Measurements from ENCODE around the gene HHATL.

Gene HHATL

DNA sequence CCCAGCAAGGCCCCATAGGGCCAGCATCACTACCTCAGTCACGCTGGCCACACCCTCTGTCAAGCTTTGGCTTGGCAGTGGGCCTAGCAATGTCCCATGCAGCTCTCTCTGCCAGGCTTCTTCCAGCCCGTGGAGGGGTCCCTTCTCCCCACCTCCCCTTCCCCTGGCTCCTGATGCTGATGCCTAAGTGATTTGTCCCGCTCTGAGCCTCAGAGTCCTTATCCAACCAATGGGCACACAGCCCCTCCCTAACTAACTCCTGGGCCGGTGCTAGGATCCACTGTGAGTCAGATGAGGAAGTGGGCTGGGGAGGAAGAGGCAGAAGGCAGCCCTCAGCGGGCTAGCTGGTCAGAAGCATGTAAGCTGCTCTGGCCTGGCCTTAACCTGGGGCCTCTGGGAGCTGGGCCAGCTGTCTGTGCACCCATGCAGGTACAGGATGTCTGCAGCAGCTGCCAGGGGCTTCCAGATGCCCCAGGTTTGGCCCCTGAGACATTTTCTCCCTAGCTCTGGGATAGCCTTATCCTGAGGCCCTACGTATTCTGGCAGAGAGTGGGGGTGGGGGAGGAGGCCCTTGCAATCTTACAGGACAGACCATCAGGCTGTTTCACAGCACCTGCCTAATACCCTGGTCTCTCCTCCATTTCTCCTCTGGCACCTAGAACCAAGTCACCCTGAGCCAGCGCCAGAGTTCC lies 49.8 kb downstream of the HHATL start:
- TF ChIP-seq Cebpa-rat (IDR thresholded peaks at IDR 0.05), result no peak
- H3K4me2 ChIP-seq, result peak overlapping the region; percentile 89 to 100 (median 99)
- peaks cover 22 to 41% (median 34%) of the 10 kb centered on the region in 11 experiments for H3K36me3 ChIP-seq
- H3K4me3 ChIP-seq, result peak overlapping the region; percentile 78 to 99 (median 86)
- no peaks in the 10 kb centered on the region for H3K27me3 ChIP-seq
- H3K9me3 ChIP-seq (replicated peaks in 1 of 11), result no peaks in the 10 kb centered on the region
- H3K27ac ChIP-seq, result peak overlapping the region; percentile 88 to 96 (median 94)
- H4K20me1 ChIP-seq, result peaks cover 0 to 69% (median 48%) of the 10 kb centered on the region in 11 experiments; a peak in 17 of 22 replicates
- H3K9ac ChIP-seq, result peak overlapping the region; percentile 91 to 98 (median 94)
- H3K4me1 ChIP-seq, result peaks cover 59 to 71% (median 65%) of the 10 kb centered on the region in 10 experiments

DNA sequence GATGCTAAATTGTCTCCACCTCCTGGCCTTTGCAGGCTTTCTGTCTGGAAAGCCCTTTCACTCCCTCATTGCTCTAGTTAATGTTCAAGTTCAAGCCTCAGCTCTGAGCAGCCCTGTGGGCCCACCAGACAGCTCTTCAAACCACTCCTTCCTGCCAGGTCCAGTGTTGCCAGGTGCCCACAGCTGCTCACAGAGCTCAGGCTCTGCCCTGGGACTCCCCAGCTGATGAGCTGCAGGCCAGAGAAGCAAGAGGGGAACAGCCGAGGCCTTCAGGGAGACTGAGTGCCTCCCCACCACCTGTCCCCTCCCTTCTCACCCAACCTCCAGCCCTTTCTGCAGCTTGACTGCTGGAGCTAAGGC lies 50.4 kb downstream of the HHATL start:
- no peak for TF ChIP-seq Cebpa-rat (IDR thresholded peaks at IDR 0.05)
- Histone ChIP-seq H3K4me1 (peaks cover 54 to 65% (median 61%) of the 10 kb centered on the region in 10 experiments), H3K9me3 (replicated peaks in 1 of 11) (no peaks in the 10 kb centered on the region), H3K4me2 (peak overlapping the region; percentile 89 to 100 (median 99)), H3K27me3 (no peaks in the 10 kb centered on the region), H3K9ac (peak overlapping the region; percentile 38 to 98 (median 94); a peak in 20 of 22 replicates), H3K4me3 (peak overlapping the region in 9 of 10 experiments; percentile 78 to 99 (median 87); a peak in 16 of 20 replicates), H4K20me1 (peaks cover 0 to 72% (median 53%) of the 10 kb centered on the region in 11 experiments; a peak in 17 of 22 replicates), H3K36me3 (peaks cover 27 to 46% (median 39%) of the 10 kb centered on the region in 11 experiments), H3K27ac (peak overlapping the region in 10 of 11 experiments; percentile 89 to 96 (median 94); a peak in 20 of 22 replicates)

DNA sequence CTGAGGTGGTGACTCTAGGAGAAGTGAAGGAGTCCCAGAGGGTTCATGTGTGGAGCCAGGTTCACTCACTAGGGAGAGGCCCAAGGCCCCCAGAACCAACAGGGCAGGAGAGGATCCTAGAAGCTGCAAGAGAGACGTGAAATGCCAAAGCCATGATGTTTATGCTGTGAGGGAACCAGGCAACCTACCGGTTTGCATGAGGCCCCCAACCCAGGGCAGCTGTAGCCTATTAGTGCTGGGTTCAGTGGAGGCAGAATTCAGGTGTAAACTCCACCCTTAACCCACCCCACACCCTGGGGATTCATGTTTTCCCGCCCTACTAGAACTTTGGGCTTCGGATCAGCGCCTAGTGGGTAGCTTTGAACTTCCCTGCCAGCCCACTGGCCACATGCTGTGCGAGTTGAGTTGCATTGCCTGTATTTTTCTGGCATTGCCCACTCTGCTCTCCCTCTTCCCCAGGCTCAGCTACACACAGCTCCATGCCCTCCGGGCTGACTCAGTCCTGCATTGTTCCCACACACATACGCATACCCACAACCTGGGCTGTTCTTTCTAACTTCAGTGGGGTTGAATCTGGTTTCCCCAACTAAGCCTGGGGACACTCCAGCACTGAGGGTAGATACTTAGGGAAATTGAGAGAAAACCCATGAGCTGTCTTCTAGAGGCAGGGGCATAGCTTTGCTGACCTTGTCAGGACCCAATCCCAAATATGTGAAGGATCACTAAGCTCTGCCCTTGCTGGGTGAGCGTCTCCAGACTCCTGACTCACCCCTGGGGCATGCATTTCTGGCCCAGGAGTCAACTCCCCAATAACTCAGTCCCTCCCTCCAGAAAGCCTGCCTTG lies 51.1 kb downstream of the HHATL start:
- no peaks in the 10 kb centered on the region for H3K27me3 ChIP-seq
- no peak for TF ChIP-seq Cebpa-rat (IDR thresholded peaks at IDR 0.05)
- peak overlapping the region in 6 of 10 experiments; percentile 78 to 99 (median 89); a peak in 7 of 20 replicates for H3K4me3 ChIP-seq
- H3K9me3 ChIP-seq (replicated peaks in 1 of 11), result no peaks in the 10 kb centered on the region
- H3K36me3 ChIP-seq, result peaks cover 34 to 54% (median 47%) of the 10 kb centered on the region in 11 experiments
- peaks cover 0 to 72% (median 59%) of the 10 kb centered on the region in 11 experiments; a peak in 17 of 22 replicates for H4K20me1 ChIP-seq
- peak overlapping the region; percentile 38 to 98 (median 94); a peak in 19 of 22 replicates for H3K9ac ChIP-seq
- H3K4me2 ChIP-seq, result peak overlapping the region; percentile 89 to 100 (median 99)
- H3K27ac ChIP-seq, result peak overlapping the region in 8 of 11 experiments; percentile 11 to 96 (median 94); a peak in 14 of 22 replicates
- H3K4me1 ChIP-seq, result peaks cover 46 to 64% (median 56%) of the 10 kb centered on the region in 10 experiments

DNA sequence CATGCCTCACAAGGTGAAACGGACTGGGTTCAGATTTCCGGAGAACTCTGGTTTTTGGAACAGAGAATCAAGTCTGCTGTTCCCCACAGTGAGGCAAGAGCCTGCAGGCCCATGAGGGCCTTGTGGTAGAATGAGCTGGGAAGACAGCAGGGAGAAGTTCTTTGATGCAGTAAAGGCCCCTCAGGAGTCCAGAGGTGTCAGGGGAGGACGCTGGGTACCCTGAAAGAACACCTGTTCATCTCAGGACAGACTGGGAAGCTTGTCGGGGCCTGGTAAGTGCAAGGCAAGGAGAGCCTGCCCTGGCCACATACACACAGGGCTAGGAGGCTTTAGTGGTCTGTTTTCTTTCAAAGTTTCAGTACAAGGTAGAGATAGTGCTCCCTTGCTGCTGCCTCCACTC lies 52.8 kb downstream of the HHATL start:
- Histone ChIP-seq H3K9me3 (replicated peaks in 1 of 11) (no peaks in the 10 kb centered on the region), H3K4me1 (peaks cover 29 to 49% (median 42%) of the 10 kb centered on the region in 10 experiments), H3K27ac (0 out of 22 replicates have a peak overlapping the region, but pooled peaks of 1 of the 11 experiments have one; percentile 10), H4K20me1 (peaks cover 0 to 77% (median 70%) of the 10 kb centered on the region in 11 experiments; a peak in 18 of 22 replicates), H3K4me3 (no peak overlapping the region), H3K4me2 (no peak overlapping the region), H3K9ac (peak overlapping the region in 1 of 11 experiments; percentile 11; a peak in 1 of 22 replicates), H3K36me3 (peaks cover 51 to 71% (median 64%) of the 10 kb centered on the region in 11 experiments), H3K27me3 (no peaks in the 10 kb centered on the region)
- TF ChIP-seq Cebpa-rat (IDR thresholded peaks at IDR 0.05), result no peak

DNA sequence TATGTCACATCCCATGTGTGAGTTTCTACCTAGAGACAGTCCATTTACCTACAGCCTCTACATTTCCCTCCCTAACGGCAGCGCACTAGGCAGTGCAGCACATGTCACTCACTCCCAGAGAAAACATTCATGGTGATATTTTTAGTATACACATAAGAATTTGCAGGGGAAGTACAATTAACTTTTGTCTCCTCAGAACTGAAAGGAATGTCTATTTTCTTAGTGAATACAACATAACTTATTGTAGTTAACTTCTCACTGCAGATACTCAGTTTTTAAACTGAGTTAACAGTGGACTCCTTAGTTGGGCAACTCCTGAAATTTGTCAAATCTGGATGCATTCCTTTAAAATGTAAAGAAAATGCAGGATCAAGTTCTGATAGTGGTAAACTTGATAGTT lies 53.6 kb downstream of the HHATL start:
- no peak overlapping the region for H3K27ac ChIP-seq

DNA sequence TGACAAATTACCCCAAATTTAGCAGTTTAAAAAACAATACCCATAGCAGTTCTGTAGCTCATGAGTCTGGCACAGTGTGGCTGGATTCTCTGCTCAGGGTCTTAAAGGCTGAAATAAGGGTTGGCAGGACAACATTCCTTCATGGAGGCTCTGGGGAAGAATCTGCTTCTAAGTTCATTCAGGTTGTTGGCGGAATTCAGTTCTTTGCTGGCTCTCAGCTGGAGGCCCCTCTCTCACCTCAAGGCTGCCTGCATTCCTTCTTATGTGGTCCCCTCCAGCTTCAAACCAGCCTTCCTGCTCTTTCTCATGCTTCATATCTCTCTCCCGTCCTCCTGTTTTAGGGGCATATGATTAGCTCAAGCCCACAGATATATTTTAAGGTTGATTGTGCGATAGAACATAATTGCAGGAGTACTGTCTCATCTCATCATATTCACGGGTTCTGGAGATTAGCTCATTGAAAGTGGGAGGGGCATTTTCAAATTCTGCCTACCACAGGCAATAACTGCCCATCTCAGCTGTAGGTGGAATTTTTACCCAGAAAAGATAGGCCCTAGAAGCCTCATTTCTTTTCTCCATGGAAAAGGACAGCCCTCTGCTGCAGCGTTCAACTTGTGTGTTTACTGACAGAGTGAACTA lies 54.7 kb downstream of the HHATL start:
- no peak for TF ChIP-seq Cebpa-rat (IDR thresholded peaks at IDR 0.05)
- Histone ChIP-seq H3K27ac (peak overlapping the region in 2 of 11 experiments; percentile 7 to 26; a peak in 1 of 22 replicates), H4K20me1 (peaks cover 0 to 95% (median 83%) of the 10 kb centered on the region in 11 experiments; a peak in 19 of 22 replicates)

More for the DNA sequence above, 53.6 kb downstream of the HHATL start:
- peaks cover 59 to 78% (median 71%) of the 10 kb centered on the region in 11 experiments for H3K36me3 ChIP-seq
- peaks cover 0 to 85% (median 77%) of the 10 kb centered on the region in 11 experiments; a peak in 19 of 22 replicates for H4K20me1 ChIP-seq
- TF ChIP-seq Cebpa-rat (IDR thresholded peaks at IDR 0.05), result no peak
- no peaks in the 10 kb centered on the region for H3K27me3 ChIP-seq
- H3K4me2 ChIP-seq, result no peak overlapping the region
- no peaks in the 10 kb centered on the region for H3K9me3 ChIP-seq (replicated peaks in 1 of 11)
- no peak overlapping the region for H3K9ac ChIP-seq
- H3K4me1 ChIP-seq, result peaks cover 27 to 46% (median 40%) of the 10 kb centered on the region in 10 experiments
- no peak overlapping the region for H3K4me3 ChIP-seq

More for the DNA sequence above, 54.7 kb downstream of the HHATL start:
- Histone ChIP-seq H3K4me3 (no peak overlapping the region), H3K9ac (peak overlapping the region in 2 of 11 experiments; percentile 1 to 50; a peak in 1 of 22 replicates), H3K9me3 (replicated peaks in 1 of 11) (no peaks in the 10 kb centered on the region), H3K36me3 (peaks cover 70 to 89% (median 82%) of the 10 kb centered on the region in 11 experiments), H3K27me3 (no peaks in the 10 kb centered on the region), H3K4me1 (peaks cover 17 to 37% (median 33%) of the 10 kb centered on the region in 10 experiments), H3K4me2 (no peak overlapping the region)

Measured in BLaER1 treated with 17β-estradiol and CSF1 and Interleukin-3, amounts not matched to agents 10 nM and 100 nM (cell line).